Measurements from ENCODE around the gene SETD7. TPM values are rescaled to one million over a fixed set of nuclear protein-coding genes. Genes with fewer than 3 reads are reported as not detected.
A peak's percentile ranks its signal among the peaks of the same experiment; 100 is the strongest.

The SETD7 gene
- total RNA-seq, 5 donors from 2014 or later (not counting 1 experiment from before 2014, with no cell fraction given), result 6.5 to 17.5 (median 10.3) TPM

GRCh38 chr4:139554893-139555704 lies 920 bp downstream of the SETD7 start:
- no peaks in the 10 kb centered on the region for H3K36me3 ChIP-seq (ENCODE audit: control insufficient read depth in 2 of 2, extremely low read depth in 1 of 2, insufficient read depth in 1 of 2, low read length in 1 of 2)
- H3K4me3 Mint-ChIP-seq, result peak overlapping the region; percentile 90 to 97 (median 90)
- peak overlapping the region; percentile 71 for H3K27ac ChIP-seq (ENCODE audit: low read length)
- ChIA-PET POLR2A (interaction anchor here (0.6 to 0.8 kb wide), 2 partner anchors 10 to 527 kb away, joined by 3 read pairs; no protein-coding TSS in a partner anchor), CTCF (interaction anchor here (0.6 to 1.8 kb wide), 4 partner anchors 24 to 355 kb away, joined by 3 to 6 read pairs (median 4); no protein-coding TSS in a partner anchor)
- no peaks in the 10 kb centered on the region for H3K9me3 Mint-ChIP-seq
- WGBS (ENCODE audit: insufficient coverage), result under 1% methylated on average over 47 of the region's 57 CpGs
- H3K4me3 ChIP-seq (ENCODE audit: control insufficient read depth in 1 of 2, extremely low read depth in 1 of 2, low read length in 1 of 2), result peak overlapping the region; percentile 86 to 95
- peaks cover 0 to 2% of the 10 kb centered on the region in 2 donors for H3K27me3 Mint-ChIP-seq
- H3K27me3 ChIP-seq (replicated peaks in 1 of 2; ENCODE audit: control insufficient read depth in 2 of 2, extremely low read depth in 1 of 2, insufficient read depth in 2 of 2, low read length in 1 of 2), result peaks cover 0 to 17% of the 10 kb centered on the region in 2 experiments
- H3K9me3 ChIP-seq, result no peaks in the 10 kb centered on the region
- H3K4me1 Mint-ChIP-seq, result peaks cover 29 to 66% (median 54%) of the 10 kb centered on the region in 3 donors
- H3K27ac Mint-ChIP-seq, result peak overlapping the region; percentile 95 to 96
- DNase-seq, result peak; percentile 55 to 93 (median 86)
- ATAC-seq (replicated peaks in 1 of 4), result peak; percentile 67 to 83 (median 74)
- H3K4me1 ChIP-seq (ENCODE audit: control insufficient read depth in 1 of 2, extremely low read depth in 1 of 2, insufficient read depth in 2 of 2, low read length in 2 of 2), result peaks cover 8 to 33% of the 10 kb centered on the region in 2 experiments
- no peaks in the 10 kb centered on the region for H3K36me3 Mint-ChIP-seq

GRCh38 chr4:139554642-139554892 lies 1.5 kb downstream of the SETD7 start:
- ATAC-seq (replicated peaks in 1 of 4), result no peak
- no peaks in the 10 kb centered on the region for H3K9me3 Mint-ChIP-seq

GRCh38 chr4:139553751-139554641 lies 2.0 kb downstream of the SETD7 start:
- CTCF ChIA-PET, result interaction anchor here (0.6 to 1.8 kb wide), 6 partner anchors 23 to 339 kb away, joined by 3 to 5 read pairs (median 4); no protein-coding TSS in a partner anchor
- peaks cover 0 to 17% of the 10 kb centered on the region in 2 experiments for H3K27me3 ChIP-seq (replicated peaks in 1 of 2; ENCODE audit: control insufficient read depth in 2 of 2, extremely low read depth in 1 of 2, insufficient read depth in 2 of 2, low read length in 1 of 2)
- Mint-ChIP-seq H3K36me3 (no peaks in the 10 kb centered on the region), H3K27ac (peak overlapping the region; percentile 63 to 68), H3K27me3 (peaks cover 0 to 2% of the 10 kb centered on the region in 2 donors), H3K4me3 (peak overlapping the region; percentile 90 to 97 (median 90)), H3K9me3 (no peaks in the 10 kb centered on the region), H3K4me1 (peaks cover 29 to 64% (median 48%) of the 10 kb centered on the region in 3 donors)
- H3K4me1 ChIP-seq (ENCODE audit: control insufficient read depth in 1 of 2, extremely low read depth in 1 of 2, insufficient read depth in 2 of 2, low read length in 2 of 2), result peaks cover 8 to 28% of the 10 kb centered on the region in 2 experiments
- peak overlapping the region; percentile 16 for H3K27ac ChIP-seq (ENCODE audit: low read length)
- H3K9me3 ChIP-seq, result no peaks in the 10 kb centered on the region
- DNase-seq (no peak), ATAC-seq (replicated peaks in 1 of 4) (no peak)
- no peaks in the 10 kb centered on the region for H3K36me3 ChIP-seq (ENCODE audit: control insufficient read depth in 2 of 2, extremely low read depth in 1 of 2, insufficient read depth in 1 of 2, low read length in 1 of 2)
- POLR2A ChIA-PET, result interaction anchor here in 1 of 2 donors (0.6 to 1.2 kb wide), 4 partner anchors 8 to 539 kb away, joined by 3 to 10 read pairs (median 4); no protein-coding TSS in a partner anchor
- H3K4me3 ChIP-seq (ENCODE audit: control insufficient read depth in 1 of 2, extremely low read depth in 1 of 2, low read length in 1 of 2), result no peak overlapping the region
- WGBS (ENCODE audit: insufficient coverage), result 100% methylated on average over 2 of the region's 4 CpGs

More at GRCh38 chr4:139554642-139554892, 1.5 kb downstream of the SETD7 start:
- peaks cover 29 to 62% (median 50%) of the 10 kb centered on the region in 3 donors for H3K4me1 Mint-ChIP-seq
- H3K36me3 Mint-ChIP-seq, result no peaks in the 10 kb centered on the region
- peaks cover 0 to 17% of the 10 kb centered on the region in 2 experiments for H3K27me3 ChIP-seq (replicated peaks in 1 of 2; ENCODE audit: control insufficient read depth in 2 of 2, extremely low read depth in 1 of 2, insufficient read depth in 2 of 2, low read length in 1 of 2)
- CTCF ChIA-PET, result interaction anchor here (0.6 to 1.8 kb wide), 4 partner anchors 23 to 354 kb away, joined by 3 to 6 read pairs (median 4); no protein-coding TSS in a partner anchor
- peak overlapping the region in 1 of 2 donors; percentile 86 for H3K4me3 ChIP-seq (ENCODE audit: control insufficient read depth in 1 of 2, extremely low read depth in 1 of 2, low read length in 1 of 2)
- H3K27ac ChIP-seq (ENCODE audit: low read length), result peak overlapping the region; percentile 71
- no peak for DNase-seq
- peak overlapping the region; percentile 95 to 96 for H3K27ac Mint-ChIP-seq
- H3K27me3 Mint-ChIP-seq, result peaks cover 0 to 2% of the 10 kb centered on the region in 2 donors
- peak overlapping the region; percentile 90 to 97 (median 90) for H3K4me3 Mint-ChIP-seq
- POLR2A ChIA-PET, result interaction anchor here (0.6 to 1.2 kb wide), 4 partner anchors 9 to 540 kb away, joined by 3 to 10 read pairs (median 4); no protein-coding TSS in a partner anchor
- no CpG with 5 or more reads among the region's 1 CpG for WGBS (ENCODE audit: insufficient coverage)
- H3K36me3 ChIP-seq (ENCODE audit: control insufficient read depth in 2 of 2, extremely low read depth in 1 of 2, insufficient read depth in 1 of 2, low read length in 1 of 2), result no peaks in the 10 kb centered on the region
- H3K9me3 ChIP-seq, result no peaks in the 10 kb centered on the region
- H3K4me1 ChIP-seq (ENCODE audit: control insufficient read depth in 1 of 2, extremely low read depth in 1 of 2, insufficient read depth in 2 of 2, low read length in 2 of 2), result peaks cover 8 to 28% of the 10 kb centered on the region in 2 experiments

- H3K27ac ChIP-seq (ENCODE audit: low read length), result no peak overlapping the region
- Mint-ChIP-seq H3K4me3 (no peak overlapping the region), H3K4me1 (peaks cover 21 to 54% (median 42%) of the 10 kb centered on the region in 3 donors), H3K27me3 (peaks cover 0 to 2% of the 10 kb centered on the region in 2 donors), H3K9me3 (no peaks in the 10 kb centered on the region), H3K36me3 (no peaks in the 10 kb centered on the region), H3K27ac (no peak overlapping the region)
- H3K27me3 ChIP-seq (replicated peaks in 1 of 2; ENCODE audit: control insufficient read depth in 2 of 2, extremely low read depth in 1 of 2, insufficient read depth in 2 of 2, low read length in 1 of 2), result peaks cover 0 to 17% of the 10 kb centered on the region in 2 experiments
- peaks cover 8 to 27% of the 10 kb centered on the region in 2 experiments for H3K4me1 ChIP-seq (ENCODE audit: control insufficient read depth in 1 of 2, extremely low read depth in 1 of 2, insufficient read depth in 2 of 2, low read length in 2 of 2)
- no peak overlapping the region for H3K4me3 ChIP-seq (ENCODE audit: control insufficient read depth in 1 of 2, extremely low read depth in 1 of 2, low read length in 1 of 2)
- no peak for ATAC-seq (replicated peaks in 1 of 4)
- no peaks in the 10 kb centered on the region for H3K36me3 ChIP-seq (ENCODE audit: control insufficient read depth in 2 of 2, extremely low read depth in 1 of 2, insufficient read depth in 1 of 2, low read length in 1 of 2)
- 88% methylated on average over 4 of the region's 5 CpGs for WGBS (ENCODE audit: insufficient coverage)
- DNase-seq, result no peak
- CTCF ChIA-PET, result interaction anchor here in 1 of 2 donors (0.6 to 1.8 kb wide), 7 partner anchors 21 to 99 kb away, joined by 3 to 5 read pairs (median 4); no protein-coding TSS in a partner anchor
- H3K9me3 ChIP-seq, result no peaks in the 10 kb centered on the region
- POLR2A ChIA-PET, result no interaction called here
Measured at GRCh38 chr4:139552517-139553307, 3.3 kb downstream of the SETD7 start.

- Mint-ChIP-seq H3K9me3 (no peaks in the 10 kb centered on the region), H3K4me1 (peaks cover 9 to 46% (median 35%) of the 10 kb centered on the region in 3 donors), H3K27me3 (no peaks in the 10 kb centered on the region), H3K36me3 (peaks cover 14% of the 10 kb centered on the region), H3K4me3 (no peak overlapping the region), H3K27ac (peak overlapping the region in 1 of 2 donors; percentile 34)
- POLR2A ChIA-PET, result no interaction called here
- Histone ChIP-seq H3K36me3 (ENCODE audit: control insufficient read depth in 2 of 2, extremely low read depth in 1 of 2, insufficient read depth in 1 of 2, low read length in 1 of 2) (peaks cover 0 to 6% of the 10 kb centered on the region in 2 donors), H3K9me3 (no peaks in the 10 kb centered on the region), H3K27me3 (replicated peaks in 1 of 2; ENCODE audit: control insufficient read depth in 2 of 2, extremely low read depth in 1 of 2, insufficient read depth in 2 of 2, low read length in 1 of 2) (peaks cover 0 to 2% of the 10 kb centered on the region in 2 experiments), H3K27ac (ENCODE audit: low read length) (no peak overlapping the region), H3K4me1 (ENCODE audit: control insufficient read depth in 1 of 2, extremely low read depth in 1 of 2, insufficient read depth in 2 of 2, low read length in 2 of 2) (peaks cover 3 to 8% of the 10 kb centered on the region in 2 experiments), H3K4me3 (ENCODE audit: control insufficient read depth in 1 of 2, extremely low read depth in 1 of 2, low read length in 1 of 2) (no peak overlapping the region)
- CTCF ChIA-PET, result no interaction called here
- DNase-seq (no peak), ATAC-seq (replicated peaks in 1 of 4) (no peak)
- WGBS (ENCODE audit: insufficient coverage), result 69% methylated on average over 2 of the region's 5 CpGs
Measured at GRCh38 chr4:139550724-139551429, 5.1 kb downstream of the SETD7 start.
